ENCODE results near the gene SVIL. TPM values are rescaled to one million over a fixed set of nuclear protein-coding genes. Genes with fewer than 3 reads are reported as not detected.
"Not testable (repeated sequence)": the region's sequence is repeated elsewhere in the genome, so short reads cannot be mapped to it uniquely, and the experiment has no call there.

Gene SVIL
- total RNA-seq, 4 donors from 2014 or later: 30.3 to 84.3 (median 62.5) TPM

GRCh38 chr10:29448125-29448524, 186.6 kb downstream of the SVIL start:
- no peak overlapping the region for H3K4me3 ChIP-seq
- no peaks in the 10 kb centered on the region for H3K4me1 ChIP-seq
- H3K36me3 ChIP-seq: no peaks in the 10 kb centered on the region
- H3K27ac ChIP-seq: no peak overlapping the region
- H3K27me3 ChIP-seq: no peaks in the 10 kb centered on the region
- H3K9me3 ChIP-seq: no peaks in the 10 kb centered on the region
- TF ChIP-seq POLR2A (IDR thresholded peaks at IDR 0.05) (no peak), CTCF (IDR thresholded peaks at IDR 0.05) (no peak)
- no peak for DNase-seq

DNA sequence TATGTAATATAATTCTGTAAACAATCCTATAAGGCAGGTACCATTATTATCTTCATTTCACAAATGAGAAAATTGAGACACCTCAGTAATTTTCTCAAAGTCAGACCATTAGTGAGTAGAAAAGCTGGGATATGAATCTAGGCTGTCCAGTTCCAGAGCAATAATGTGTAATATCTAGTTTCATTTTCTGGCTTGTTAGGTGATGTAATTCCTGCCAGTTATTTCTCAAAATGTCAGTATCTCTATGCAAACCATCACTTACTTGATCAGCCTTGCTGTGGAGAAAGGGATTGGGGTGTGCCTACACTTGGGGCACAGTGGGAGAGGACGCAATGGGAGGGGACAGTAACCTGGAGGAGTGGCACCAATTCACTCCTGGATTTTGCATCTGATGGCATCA, 188.4 kb downstream of the SVIL start:
- no peaks in the 10 kb centered on the region for H3K36me3 ChIP-seq
- H3K4me1 ChIP-seq: no peaks in the 10 kb centered on the region
- no peak for DNase-seq
- no peaks in the 10 kb centered on the region for H3K9me3 ChIP-seq
- TF ChIP-seq POLR2A (IDR thresholded peaks at IDR 0.05): no peak
- no peak for TF ChIP-seq CTCF (IDR thresholded peaks at IDR 0.05)
- H3K27me3 ChIP-seq: no peaks in the 10 kb centered on the region
- H3K4me3 ChIP-seq: no peak overlapping the region
- no peak overlapping the region for H3K27ac ChIP-seq

GRCh38 chr10:29443745-29444523, 190.8 kb downstream of the SVIL start:
- TF ChIP-seq POLR2A (IDR thresholded peaks at IDR 0.05) (no peak), CTCF (IDR thresholded peaks at IDR 0.05) (no peak)
- Histone ChIP-seq H3K4me3 (no peak overlapping the region), H3K9me3 (peaks cover 0 to 5% (median 0%) of the 10 kb centered on the region in 4 donors), H3K4me1 (no peaks in the 10 kb centered on the region), H3K36me3 (no peaks in the 10 kb centered on the region), H3K27me3 (no peaks in the 10 kb centered on the region), H3K27ac (no peak overlapping the region)
- no peak for DNase-seq

DNA sequence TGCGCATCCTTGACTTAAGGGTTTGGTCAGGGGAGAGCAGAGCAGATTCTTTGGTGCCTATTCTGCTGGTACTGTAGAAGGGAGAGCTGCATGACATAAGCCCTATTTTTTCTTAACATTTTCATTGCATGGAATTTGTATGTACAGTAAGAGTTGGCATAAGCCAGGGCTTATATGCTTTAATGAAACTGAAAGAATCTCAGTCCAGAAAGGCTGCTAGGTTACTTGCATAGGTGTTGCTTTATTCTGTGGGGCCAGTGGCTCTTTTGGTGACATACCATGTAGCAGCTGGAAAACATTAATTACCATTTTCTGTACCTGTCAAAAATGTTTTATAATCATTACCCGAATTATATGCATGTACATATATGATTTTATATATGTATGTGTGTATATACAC, 193.8 kb downstream of the SVIL start:
- Histone ChIP-seq H3K36me3 (no peaks in the 10 kb centered on the region), H3K27me3 (no peaks in the 10 kb centered on the region), H3K4me1 (no peaks in the 10 kb centered on the region), H3K9me3 (peaks cover 0 to 15% (median 0%) of the 10 kb centered on the region in 4 donors), H3K27ac (no peak overlapping the region), H3K4me3 (no peak overlapping the region)
- no peak for TF ChIP-seq POLR2A (IDR thresholded peaks at IDR 0.05)
- no peak for TF ChIP-seq CTCF (IDR thresholded peaks at IDR 0.05)
- DNase-seq: no peak

GRCh38 chr10:29439005-29439404, 195.8 kb downstream of the SVIL start:
- DNase-seq: not testable (repeated sequence)

GRCh38 chr10:29438271-29438670, 196.5 kb downstream of the SVIL start:
- no peak for DNase-seq
- no peaks in the 10 kb centered on the region for H3K36me3 ChIP-seq
- TF ChIP-seq CTCF (IDR thresholded peaks at IDR 0.05) (no peak), POLR2A (IDR thresholded peaks at IDR 0.05) (no peak)
- H3K27me3 ChIP-seq: no peaks in the 10 kb centered on the region
- no peak overlapping the region for H3K4me3 ChIP-seq
- H3K9me3 ChIP-seq: peaks cover 0 to 15% (median 0%) of the 10 kb centered on the region in 4 donors
- no peak overlapping the region for H3K27ac ChIP-seq
- no peaks in the 10 kb centered on the region for H3K4me1 ChIP-seq

More at GRCh38 chr10:29439005-29439404, 195.8 kb downstream of the SVIL start:
- not testable (repeated sequence) for H3K4me3 ChIP-seq, H3K27ac ChIP-seq, H3K36me3 ChIP-seq, H3K4me1 ChIP-seq, H3K27me3 ChIP-seq
- peaks cover 0 to 15% (median 0%) of the 10 kb centered on the region in 4 donors for H3K9me3 ChIP-seq

All from Peyer's patch (tissue), 4 donors.